K562 treated with DMSO at 1 percent for 48 hours (cell line): Measurements from ENCODE around the gene HES4. TPM values are rescaled to one million over a fixed set of nuclear protein-coding genes. Genes with fewer than 3 reads are reported as not detected.

Source experiments
- total RNA-seq: library from RNA; unstranded; fragments of 300-600 nt; gene quantifications from 2 replicates; pipeline ENCODE4 v1.2.3, GENCODE V29; 2022; ENCODE audit warnings: low replicate concordance; ENCODE audit errors: extremely low read depth

HES4 gene
- not detected in 2 replicates for total RNA-seq

GRCh38 chr1:999725-1000356 is at the start of gene HES4:
HES4 (minus strand) TSS chr1:1000097; CDS start chr1:999973, 124 bp downstream.

GRCh38 chr1:1020000-1020404 is 20.1 kb upstream of the HES4 start, which contains the start of gene AGRN:
AGRN (plus strand) TSS chr1:1020120; CDS start chr1:1020173, 53 bp downstream.

GRCh38 chr1:1013105-1013921 is 13.4 kb upstream of the HES4 start, which contains the start of gene ISG15:
ISG15 (plus strand) TSS chr1:1013497; CDS start chr1:1013574, 77 bp downstream.

GRCh38 chr1:981955-982558 is 17.8 kb downstream of the HES4 start, which contains the start of gene PERM1:
PERM1 (minus strand) TSS chr1:982093; CDS start chr1:981029, 1,064 bp downstream.

GRCh38 chr1:966135-966703 is 33.7 kb downstream of the HES4 start, which contains the start of gene PLEKHN1:
PLEKHN1 (plus strand) TSS chr1:966482; CDS start chr1:966532, 50 bp downstream.

GRCh38 chr1:960363-961131 is 39.4 kb downstream of the HES4 start, which contains the start of gene KLHL17:
KLHL17 (plus strand) TSS chr1:960584; CDS start chr1:960694, 110 bp downstream.

GRCh38 chr1:958823-959730 is 40.8 kb downstream of the HES4 start, which contains the start of gene NOC2L:
NOC2L (minus strand) TSS chr1:959256; CDS start chr1:959240, 16 bp downstream.

Other genes with a start within 250 kb of the HES4 start
- gene SAMD11, start 76.2 kb downstream of the HES4 start, total RNA-seq, result not detected in 2 replicates
- gene NOC2L, start 40.8 kb downstream of the HES4 start, total RNA-seq, result not detected in 2 replicates
- not detected in 2 replicates for gene KLHL17, start 39.5 kb downstream of the HES4 start, total RNA-seq
- not detected in 2 replicates for gene PLEKHN1, start 33.6 kb downstream of the HES4 start, total RNA-seq
- not detected in 2 replicates for gene PERM1, start 18.0 kb downstream of the HES4 start, total RNA-seq
- gene ISG15, start 13.4 kb upstream of the HES4 start, total RNA-seq, result not detected in 2 replicates
- 106 TPM in 1 of 2 replicates, not detected in the other for gene AGRN, start 20.0 kb upstream of the HES4 start, total RNA-seq
- gene RNF223, start 74.2 kb upstream of the HES4 start, total RNA-seq, result not detected in 2 replicates
- not detected in 2 replicates for gene C1orf159, start 116.0 kb upstream of the HES4 start, total RNA-seq
- gene TTLL10, start 173.8 kb upstream of the HES4 start, total RNA-seq, result not detected in 2 replicates
- not detected in 2 replicates for gene TNFRSF18, start 206.5 kb upstream of the HES4 start, total RNA-seq
- gene TNFRSF4, start 214.1 kb upstream of the HES4 start, total RNA-seq, result not detected in 2 replicates
- not detected in 2 replicates for gene SDF4, start 231.9 kb upstream of the HES4 start, total RNA-seq
- not detected in 2 replicates for gene B3GALT6, start 232.1 kb upstream of the HES4 start, total RNA-seq
- gene C1QTNF12, start 246.6 kb upstream of the HES4 start, total RNA-seq, result not detected in 2 replicates